Measurements from ENCODE around the gene RBM5.
"Not testable (repeated sequence)": the region's sequence is repeated elsewhere in the genome, so short reads cannot be mapped to it uniquely, and the experiment has no call there.

RBM5 gene

DNA sequence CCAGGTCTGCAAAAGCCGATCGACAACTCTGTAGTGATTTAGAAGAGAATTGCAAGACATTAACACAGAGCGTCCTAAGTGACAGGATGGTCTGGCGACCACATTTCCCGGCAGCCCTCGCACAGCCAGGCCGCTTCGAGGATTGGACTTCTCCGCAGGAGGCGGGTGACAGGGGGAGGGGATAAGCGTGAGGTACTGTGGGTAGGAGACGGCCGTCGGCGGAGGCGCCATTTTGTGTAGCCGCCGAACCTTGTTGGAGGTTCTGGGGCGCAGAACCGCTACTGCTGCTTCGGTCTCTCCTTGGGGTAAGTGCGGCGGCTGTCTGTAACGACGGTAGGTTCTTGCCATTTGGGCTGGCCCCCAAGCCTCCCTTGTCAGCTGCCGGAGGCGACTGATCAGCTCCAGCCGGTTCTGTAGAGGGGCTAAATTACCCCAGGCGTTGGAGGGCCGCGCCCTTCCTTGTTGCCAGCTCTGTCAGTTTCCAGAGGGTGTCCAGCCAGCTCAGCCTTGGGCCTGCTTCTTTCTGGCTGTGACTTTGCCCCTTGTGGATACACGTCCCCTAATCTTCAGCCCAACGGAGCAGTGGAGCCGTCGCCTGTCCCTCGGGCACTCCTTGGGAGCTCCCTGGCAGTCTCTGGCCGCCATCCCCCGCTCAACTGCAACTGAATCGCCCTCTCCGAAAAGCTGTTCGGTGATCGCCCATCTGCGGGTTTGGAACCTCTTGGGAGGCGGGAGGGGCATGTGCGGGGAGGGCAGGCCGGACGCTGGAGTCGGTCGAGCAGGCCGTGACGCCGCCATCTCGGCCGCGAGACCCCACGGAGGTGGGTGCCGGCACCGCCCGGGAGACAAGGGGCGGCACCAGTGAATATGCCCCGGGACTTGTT, at the start of gene RBM5:
RBM5 (plus strand) TSS at position 195 of the 884 bp plus-strand sequence. CDS start 1,516 bp downstream, outside the sequence.
- peak; percentile 93 for DNase-seq

DNA sequence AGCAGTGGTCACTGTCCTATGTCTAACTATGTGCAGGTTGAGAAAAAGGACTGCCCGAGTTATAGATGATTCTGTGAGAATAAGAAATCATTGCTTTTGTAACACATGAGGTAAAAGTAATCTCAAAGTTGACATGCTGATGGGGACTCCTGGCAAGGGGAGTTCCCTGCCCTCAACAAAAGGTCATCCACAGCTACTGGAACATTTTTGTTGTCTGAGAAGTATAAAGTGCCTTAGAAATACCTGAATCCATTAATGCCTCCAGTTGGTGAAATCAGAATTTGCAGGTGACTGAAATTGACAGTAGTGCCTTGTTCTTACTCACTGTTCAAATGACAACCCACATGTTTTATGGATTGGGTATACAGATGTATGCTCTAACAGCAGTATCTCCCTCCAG, 43.7 kb upstream of the RBM5 start:
- DNase-seq = no peak

DNA sequence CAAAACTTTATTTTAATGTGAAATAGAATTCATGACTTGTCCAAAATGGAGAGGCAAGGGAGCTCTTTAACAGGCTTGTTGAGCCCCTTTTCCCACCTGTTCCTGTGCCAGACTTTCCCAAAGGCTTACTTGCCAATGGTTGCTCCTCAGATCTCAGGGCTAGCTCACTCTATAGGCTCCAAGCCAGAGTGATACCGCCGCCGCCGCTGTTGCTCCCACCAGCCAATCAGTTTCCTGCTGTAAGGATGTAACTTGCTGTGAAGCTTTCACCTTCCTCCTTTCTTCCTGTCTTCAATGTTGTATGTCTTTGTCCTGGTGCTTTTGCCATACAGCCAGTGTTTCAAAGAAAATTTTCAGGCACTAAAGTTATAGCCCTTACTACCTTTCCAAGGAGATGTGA, 41.3 kb upstream of the RBM5 start:
- DNase-seq = no peak

DNA sequence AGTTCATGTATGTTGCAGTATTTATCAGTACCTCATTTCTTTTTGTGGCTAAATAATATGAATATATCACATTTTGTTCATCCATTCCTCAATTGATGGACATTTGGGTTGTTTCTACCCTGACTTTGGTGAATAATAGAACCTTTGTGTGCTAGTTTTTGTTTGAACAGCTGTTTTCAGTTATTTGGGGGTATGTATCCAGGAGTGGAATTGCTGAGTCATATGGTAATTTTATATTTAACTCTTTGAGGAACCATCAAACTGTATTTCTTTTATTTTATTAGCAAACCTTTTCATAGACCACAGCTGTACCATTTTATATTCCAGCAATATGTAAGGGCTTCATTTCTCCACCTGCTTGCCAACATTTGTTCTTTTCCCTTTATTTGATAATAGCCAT, 38.4 kb upstream of the RBM5 start:
- no peak for DNase-seq

DNA sequence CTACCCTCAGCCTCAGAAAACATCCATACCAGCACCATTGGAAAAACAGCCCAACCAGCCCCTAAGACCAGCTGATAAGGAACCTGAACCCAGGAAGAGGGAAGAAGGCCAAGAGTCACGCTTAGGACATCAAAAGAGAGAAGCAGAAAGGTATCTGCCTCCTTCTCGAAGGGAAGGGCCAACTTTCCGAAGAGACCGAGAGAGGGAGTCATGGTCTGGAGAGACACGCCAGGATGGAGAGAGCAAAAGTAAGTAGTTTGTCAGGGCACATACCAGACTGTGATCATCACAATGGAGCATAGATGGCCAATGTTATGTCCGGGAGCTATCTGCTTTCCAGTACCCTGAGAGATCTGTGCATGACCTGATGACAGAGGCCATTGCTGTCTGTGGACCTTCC, 31.0 kb upstream of the RBM5 start:
- no peak for DNase-seq

DNA sequence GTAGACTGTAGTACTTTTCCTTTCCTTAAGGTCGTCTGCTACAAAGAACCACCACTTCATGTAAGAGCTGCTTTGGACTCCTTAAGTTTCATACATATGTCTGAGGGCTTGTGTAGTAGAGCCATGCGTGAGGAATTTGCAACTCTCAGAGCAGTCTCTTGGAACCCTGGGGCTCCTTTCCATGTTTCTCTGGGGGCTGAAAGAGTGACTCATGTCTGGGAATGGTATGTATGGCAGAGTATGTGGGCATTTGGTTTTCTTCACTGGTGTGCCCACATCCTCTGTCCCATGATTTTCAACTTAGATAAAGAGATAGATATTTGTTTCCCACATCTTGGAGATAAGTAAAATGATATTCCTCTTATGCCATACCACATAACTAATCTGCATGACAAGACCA, 20.6 kb upstream of the RBM5 start:
- no peak for DNase-seq

DNA sequence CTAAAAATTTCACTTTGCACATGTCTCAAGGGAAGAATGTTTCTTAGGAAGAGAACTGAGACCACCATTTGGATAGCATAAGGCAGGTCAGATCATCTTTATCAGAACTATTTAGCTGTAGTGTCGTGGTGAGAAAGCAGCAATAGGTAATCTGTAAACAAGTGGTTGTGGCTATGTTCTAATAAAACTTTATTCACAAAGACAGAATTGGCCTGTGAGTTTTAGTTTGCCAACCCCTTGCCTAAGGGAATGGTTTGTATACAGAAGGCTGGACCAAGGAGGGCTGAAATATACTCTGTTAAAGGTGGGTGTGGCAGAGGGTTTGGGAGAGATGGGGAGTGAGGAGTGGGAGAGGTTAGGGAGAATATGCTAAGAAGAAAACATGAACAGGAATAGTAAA, 10.6 kb upstream of the RBM5 start:
- DNase-seq = no peak

DNA sequence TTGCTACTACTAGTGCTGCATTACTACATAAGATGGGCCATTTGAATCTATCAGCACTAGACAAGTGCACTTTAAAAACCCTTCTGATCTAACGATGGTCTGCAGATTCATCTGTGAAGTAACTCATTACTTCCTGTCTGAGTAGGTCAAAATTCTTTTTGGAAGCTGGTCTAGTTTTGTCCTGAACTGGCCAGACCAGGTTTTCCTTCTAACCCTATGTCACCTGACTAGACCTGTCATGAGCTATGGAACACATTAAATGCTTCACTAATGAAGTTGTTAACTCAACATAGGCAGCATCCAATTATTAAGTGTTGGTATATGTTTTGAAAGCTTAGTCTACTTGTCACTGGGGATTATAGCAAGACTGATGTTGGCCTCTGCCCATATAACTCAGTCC, 10.1 kb upstream of the RBM5 start:
- no peak for DNase-seq

DNA sequence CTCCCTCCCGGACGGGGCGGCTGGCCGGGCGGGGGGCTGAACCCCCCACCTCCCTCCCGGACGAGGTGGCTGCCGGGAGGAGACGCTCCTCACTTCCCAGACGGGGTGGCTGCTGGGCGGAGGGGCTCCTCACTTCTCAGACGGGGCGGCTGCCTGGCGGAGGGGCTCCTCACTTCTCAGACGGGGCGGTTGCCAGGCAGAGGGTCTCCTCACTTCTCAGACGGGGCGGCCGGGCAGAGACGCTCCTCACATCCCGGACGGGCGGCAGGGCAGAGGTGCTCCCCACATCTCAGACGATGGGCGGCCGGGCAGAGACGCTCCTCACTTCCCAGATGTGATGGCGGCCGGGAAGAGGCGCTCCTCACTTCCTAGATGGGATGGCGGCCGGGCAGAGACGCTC, 3.8 kb upstream of the RBM5 start:
- DNase-seq = not testable (repeated sequence)

DNA sequence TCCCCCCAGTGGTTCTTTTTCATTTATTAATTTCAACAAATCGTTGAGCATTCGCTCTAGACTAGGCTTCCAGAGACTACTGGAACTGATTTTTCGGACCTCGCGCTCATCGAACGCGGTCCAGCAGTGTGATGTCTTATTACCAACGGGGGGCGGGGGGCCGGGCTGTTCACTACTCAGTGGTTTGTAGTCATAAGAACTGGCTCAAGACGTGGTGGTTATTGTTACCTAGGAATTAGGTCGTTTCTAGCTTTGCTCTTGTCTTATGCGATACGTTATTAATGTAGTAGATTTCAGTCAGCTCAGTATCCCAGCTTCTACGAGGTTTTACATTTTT, 858 bp downstream of the RBM5 start:
- no peak for DNase-seq

DNA sequence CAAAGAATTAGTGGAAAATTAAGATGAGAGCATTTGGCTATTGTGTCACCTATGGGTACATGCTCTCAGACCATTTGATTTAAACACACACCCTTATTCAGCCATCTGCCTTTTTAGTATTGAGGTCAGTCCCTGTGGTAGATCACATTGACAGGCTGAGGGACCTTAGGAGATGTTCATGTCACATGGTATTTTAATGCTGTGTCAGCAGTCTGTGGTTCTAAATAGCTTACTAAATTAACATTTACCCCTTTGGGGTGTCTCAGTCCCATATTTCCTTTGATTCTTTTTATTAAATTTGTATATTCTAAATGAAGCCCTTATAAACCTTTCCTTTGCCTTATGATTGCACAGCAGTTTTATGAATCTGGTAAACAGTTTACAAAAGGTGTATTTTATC, 2.3 kb downstream of the RBM5 start:
- no peak for DNase-seq

DNA sequence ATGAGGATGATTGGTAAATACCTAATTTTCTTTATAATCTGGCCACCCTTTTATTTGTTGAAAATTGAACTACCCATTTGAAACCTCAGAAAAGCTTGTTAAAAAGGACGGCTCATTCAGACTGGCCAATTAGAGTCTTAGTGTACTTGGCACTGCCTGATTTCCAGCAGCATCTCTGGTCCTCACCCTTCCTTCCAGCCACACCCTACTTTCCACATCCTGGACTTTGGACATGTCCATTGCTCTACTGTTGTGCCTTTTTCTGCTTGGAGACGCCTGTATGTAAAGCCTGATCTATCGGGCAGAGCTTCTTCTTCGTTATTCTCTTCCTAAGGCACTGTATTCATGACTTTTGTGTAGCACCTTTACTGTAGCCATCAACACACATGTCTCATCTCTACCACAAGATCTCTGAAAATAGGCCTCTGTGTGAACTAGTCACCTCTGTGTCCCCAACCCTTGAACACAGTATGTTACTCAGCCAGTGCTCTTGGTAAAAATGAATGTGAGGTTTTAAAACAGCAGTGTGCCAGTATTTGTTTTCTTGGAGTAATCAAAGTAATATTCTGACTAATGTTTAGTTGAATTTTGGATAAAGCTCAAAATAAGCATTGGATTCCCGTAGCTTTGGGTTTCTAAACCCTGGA, 6.8 kb downstream of the RBM5 start:
- no peak for DNase-seq

DNA sequence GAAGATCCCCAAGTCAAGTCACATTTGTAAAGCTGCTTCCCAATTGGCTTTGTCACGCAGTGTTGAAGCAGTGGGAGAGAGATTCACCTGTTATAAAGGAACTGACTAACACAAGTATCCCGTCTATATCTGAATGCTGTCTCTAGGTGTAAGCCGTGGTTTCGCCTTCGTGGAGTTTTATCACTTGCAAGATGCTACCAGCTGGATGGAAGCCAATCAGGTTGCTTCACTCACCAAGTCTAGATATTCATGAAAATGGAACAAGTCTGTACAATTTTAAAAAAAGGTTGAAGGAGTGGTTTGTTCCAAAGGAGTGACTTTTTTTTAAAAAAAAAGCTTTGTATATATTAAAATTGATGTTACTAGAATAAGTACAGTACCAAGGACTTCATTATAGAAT, 11.7 kb downstream of the RBM5 start:
- no peak for DNase-seq

DNA sequence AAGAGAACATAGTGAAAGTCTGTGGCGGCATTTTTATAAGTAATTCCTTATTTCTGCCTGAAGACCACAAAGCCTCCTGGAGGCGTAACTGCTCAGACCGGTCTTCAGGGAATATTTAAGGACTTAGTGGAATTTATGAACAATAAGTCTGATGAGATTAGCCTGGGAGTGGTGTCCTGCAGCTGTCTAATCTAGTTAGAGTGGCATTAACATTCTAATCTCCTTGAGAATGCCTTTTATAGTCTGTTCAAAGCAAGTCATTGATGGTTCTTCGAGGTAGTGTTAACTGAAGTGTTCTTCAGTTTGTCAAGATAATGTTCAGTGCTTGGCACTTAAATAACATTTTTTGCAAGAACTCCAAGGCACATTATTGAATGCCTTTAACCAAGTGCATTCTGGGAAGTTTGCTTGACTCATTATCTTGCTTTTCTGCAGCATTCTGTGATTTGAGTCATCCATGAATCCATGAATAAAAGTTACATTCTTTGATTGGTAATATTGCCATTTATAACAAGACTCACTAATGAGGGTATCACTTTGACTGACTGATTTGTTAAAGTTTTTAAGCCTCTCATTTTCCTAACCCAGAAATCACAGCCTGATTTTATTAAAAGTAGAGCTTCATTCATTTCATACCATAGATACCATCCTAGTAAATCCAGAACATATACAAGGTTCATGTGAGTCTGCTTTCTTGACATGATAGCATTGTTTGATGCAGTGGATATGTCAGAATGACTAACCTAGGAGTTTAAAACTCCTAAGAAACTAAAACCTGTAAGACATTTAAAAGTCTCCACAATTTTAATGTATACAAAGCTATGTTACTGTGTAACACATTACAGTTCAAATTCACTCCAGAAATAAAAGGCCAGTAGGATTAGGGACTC, 12.5 kb downstream of the RBM5 start:
- DNase-seq = no peak

DNA sequence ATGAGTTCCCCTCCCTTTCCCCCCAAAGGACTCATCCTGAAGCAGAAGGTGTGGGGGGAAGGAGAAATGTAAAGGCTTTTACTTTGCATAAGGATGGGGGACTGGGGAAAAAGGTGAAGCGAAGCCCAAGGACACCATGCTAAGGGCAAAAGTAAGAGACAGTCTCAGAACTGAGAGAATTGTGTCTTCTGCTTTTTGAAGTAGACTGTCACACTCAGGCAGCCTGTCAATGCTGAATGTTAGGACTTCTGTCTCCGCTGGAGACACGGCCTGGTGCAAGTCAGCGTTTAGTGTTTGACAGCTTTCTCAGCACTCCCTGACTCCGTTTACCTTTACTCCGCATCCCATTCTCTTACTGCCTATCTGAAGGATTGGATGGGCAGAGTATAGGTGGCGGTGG, 13.8 kb downstream of the RBM5 start:
- DNase-seq = no peak

DNA sequence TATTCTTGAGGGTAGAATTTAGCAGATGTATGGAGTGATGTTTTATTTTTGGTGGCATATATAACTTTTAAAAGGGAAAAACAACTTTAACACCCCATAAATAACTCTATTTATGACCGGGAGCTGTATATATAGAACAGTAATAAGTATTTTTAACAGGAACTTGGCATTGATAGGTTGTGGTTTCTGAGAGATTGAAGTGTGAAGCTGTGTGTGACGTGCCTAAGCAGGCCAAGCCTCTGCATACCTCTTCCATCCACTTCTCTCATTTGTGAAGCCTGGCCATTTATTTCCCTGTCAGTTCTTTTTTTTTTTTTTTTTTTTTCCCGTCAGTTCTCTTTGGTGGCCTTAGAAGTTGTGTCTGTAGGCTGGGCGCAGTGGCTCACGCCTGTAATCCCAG, 23.0 kb downstream of the RBM5 start:
- DNase-seq = no peak

DNA sequence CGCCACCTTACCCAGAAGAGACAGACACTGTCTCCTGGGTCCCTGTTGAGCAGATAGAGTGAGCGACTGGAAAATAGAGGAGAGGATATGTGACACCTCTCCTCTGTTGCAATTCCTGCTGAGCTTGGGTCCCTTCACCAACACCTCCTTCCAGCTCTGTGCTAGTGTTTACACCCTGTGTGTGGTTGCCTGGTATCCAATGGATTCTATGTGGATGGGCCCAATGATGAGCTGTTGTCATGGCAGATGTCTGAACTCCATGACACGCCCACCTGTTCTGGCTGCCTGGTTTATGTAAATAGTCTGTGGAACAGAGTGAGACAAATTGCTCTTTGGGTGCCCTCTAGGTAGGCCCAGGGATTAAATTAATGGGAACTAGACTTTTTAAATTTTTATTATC, 23.7 kb downstream of the RBM5 start:
- no peak for DNase-seq

DNA sequence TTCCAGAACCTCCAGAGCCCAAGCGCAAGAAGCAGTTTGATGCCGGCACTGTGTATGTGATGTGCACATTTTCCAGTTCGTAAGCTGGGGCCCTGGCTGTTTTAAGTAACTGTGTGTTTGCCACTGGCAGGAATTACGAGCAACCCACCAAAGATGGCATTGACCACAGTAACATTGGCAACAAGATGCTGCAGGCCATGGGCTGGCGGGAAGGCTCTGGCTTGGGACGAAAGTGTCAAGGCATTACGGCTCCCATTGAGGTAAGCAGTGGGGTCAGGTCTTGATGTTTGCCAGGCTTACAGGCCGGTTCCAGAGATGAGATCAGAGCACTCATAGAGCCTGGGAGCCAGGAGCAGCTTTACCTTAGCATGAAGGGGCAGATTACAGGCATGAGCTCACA, 28.4 kb downstream of the RBM5 start:
- DNase-seq = no peak

DNA sequence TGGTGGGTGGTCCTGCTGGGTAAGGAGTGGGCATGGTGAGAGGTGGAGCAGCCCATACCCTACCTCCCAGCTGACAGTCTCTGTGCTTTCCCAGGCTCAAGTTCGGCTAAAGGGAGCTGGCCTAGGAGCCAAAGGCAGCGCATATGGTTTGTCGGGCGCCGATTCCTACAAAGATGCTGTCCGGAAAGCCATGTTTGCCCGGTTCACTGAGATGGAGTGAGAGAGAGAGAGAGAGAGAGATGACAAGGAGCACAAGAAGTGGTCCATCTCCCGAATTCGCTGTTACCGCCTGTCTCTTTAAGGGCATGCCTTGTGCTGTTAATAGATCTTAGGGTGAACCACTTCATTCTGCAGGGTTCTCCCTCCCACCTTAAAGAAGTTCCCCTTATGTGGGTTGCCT, 29.5 kb downstream of the RBM5 start:
- DNase-seq = no peak

DNA sequence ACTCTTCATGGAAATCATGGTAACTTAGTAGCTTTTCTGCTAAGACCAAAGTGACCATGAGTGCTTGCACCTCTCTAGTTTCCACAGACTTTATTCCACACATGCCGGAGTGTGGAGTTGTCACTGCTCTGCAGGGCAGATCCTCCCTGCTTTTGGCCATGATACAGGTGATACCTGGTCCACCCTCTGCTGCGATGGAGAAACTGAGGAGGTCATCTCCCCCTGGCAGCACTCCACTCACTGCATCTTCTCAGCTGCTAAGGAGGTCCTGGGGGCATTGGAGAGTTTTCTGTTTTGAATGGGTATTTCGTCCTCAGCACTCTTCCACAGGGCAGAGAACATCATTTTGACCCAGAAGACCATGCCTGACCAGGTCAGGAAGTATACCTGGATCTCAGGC, 31.1 kb downstream of the RBM5 start:
- no peak for DNase-seq

DNA sequence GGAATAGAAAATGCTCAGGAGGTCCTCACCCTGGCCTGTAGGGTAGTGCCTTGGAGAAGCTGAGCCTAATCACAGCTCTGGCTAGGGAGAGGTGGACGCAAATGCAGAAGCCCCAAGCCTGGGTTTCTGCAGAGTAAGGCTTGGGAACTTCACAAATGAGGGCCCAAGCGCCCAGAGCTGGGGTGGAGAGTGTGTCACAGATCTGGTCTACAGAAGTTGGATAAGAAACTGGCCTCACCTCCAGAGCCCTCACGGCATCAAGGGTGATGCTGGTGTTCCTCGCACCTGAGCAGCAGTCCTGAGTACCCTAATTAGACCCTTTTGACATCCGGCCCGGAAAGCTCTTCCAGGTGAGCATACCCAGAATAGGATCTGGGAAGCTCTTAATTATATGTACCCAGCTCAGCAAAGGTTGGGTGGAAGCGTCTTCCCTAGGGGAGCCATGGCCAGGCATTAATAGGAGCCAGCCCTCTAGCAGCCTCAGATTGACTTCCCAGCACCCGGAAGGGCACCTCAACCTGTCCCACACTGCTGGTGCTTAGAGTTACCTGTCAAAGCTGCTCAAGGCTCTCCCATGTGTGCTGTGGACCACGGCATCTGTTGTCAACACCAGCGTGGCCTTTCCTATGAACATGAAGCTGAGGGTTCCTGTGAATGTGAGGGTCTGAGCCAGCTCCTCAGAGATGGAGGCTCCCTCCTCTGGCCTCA, 31.8 kb downstream of the RBM5 start:
- no peak for DNase-seq

DNA sequence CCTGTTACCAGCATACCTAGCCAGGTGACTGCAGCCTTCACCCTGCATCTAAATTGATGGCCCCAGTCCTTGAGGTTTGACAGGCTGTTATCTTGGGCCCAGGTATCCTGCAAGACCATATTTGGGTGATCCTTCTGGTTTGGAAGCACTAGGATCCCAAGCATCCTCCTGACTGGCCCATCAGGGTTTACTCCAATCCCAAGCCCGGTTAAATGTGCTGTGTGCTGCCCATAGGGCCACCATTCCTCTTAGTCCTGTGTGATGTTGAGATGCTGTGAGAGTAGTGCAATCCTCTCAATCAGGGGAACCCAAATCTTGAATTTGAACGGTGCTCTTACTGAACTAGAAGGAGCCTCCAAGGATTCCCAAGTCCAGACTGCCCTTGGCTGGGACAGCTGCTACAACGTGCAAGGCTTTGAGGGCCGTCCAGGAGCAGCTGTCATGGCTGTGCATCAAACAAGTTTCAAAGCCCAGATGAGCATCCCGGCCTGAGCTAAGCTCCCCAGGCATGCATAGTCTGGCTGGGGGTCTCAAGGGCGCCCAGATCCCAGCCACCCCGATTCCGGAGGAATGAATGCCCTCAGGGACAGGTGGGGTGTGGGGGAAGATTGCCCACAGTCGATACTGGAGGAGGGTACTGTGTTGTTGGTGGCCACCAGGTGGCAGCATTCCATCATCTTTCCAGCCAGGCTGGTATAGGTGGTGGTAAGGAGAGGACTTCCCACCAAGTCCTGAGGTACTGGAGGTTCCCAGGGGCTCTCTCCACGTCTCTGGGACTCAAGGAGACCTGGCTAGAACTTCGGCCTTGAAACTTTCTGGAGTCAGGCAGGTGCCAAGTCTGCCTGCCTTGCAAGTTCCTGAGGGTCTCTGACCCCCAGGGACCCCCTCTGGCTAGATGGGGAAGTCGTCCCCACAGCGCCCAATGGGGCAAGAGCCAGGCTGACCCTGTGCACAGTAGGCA, 32.6 kb downstream of the RBM5 start:
- peak; percentile 64 for DNase-seq
